ENCODE data around the gene MAN1A1. TPM values are rescaled to one million over a fixed set of nuclear protein-coding genes. Genes with fewer than 3 reads are reported as not detected.

Gene MAN1A1
- total RNA-seq, 1 donor from 2014 or later: 3.0 TPM

DNA sequence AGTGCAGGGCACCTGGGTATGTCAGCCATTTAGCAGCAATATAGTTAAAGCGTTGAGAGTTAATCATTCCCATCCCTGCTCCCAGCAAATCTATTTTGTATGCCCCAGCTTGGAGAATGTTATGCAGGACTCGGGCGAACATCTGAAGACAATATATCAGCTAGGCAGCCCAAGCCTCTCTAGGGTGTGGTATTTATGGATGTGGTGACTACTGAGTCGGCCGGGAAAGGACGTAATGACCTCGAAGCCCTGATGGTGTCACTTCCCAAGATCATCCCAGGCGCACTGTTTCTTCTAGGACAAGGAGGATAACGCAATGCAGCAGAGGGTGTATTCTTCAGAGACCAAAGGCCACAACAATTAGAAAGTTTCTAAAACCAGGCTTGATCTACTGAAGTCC is 207.5 kb downstream of the MAN1A1 start:
- no peak for DNase-seq (ENCODE audit: low read depth, low spot score)
- H3K9me3 Mint-ChIP-seq: no peaks in the 10 kb centered on the region
- no peak overlapping the region for H3K27ac Mint-ChIP-seq (ENCODE audit: unreplicated experiment)
- H3K4me3 Mint-ChIP-seq: no peak overlapping the region
- H3K27me3 Mint-ChIP-seq (ENCODE audit: low read depth): no peaks in the 10 kb centered on the region
- H3K4me1 Mint-ChIP-seq: no peaks in the 10 kb centered on the region
- no peaks in the 10 kb centered on the region for H3K36me3 Mint-ChIP-seq (ENCODE audit: low read depth)
- TF ChIP-seq, protein P1, sequence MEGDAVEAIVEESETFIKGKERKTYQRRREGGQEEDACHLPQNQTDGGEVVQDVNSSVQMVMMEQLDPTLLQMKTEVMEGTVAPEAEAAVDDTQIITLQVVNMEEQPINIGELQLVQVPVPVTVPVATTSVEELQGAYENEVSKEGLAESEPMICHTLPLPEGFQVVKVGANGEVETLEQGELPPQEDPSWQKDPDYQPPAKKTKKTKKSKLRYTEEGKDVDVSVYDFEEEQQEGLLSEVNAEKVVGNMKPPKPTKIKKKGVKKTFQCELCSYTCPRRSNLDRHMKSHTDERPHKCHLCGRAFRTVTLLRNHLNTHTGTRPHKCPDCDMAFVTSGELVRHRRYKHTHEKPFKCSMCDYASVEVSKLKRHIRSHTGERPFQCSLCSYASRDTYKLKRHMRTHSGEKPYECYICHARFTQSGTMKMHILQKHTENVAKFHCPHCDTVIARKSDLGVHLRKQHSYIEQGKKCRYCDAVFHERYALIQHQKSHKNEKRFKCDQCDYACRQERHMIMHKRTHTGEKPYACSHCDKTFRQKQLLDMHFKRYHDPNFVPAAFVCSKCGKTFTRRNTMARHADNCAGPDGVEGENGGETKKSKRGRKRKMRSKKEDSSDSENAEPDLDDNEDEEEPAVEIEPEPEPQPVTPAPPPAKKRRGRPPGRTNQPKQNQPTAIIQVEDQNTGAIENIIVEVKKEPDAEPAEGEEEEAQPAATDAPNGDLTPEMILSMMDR (conservative IDR thresholded peaks at IDR 0.05): no peak

DNA sequence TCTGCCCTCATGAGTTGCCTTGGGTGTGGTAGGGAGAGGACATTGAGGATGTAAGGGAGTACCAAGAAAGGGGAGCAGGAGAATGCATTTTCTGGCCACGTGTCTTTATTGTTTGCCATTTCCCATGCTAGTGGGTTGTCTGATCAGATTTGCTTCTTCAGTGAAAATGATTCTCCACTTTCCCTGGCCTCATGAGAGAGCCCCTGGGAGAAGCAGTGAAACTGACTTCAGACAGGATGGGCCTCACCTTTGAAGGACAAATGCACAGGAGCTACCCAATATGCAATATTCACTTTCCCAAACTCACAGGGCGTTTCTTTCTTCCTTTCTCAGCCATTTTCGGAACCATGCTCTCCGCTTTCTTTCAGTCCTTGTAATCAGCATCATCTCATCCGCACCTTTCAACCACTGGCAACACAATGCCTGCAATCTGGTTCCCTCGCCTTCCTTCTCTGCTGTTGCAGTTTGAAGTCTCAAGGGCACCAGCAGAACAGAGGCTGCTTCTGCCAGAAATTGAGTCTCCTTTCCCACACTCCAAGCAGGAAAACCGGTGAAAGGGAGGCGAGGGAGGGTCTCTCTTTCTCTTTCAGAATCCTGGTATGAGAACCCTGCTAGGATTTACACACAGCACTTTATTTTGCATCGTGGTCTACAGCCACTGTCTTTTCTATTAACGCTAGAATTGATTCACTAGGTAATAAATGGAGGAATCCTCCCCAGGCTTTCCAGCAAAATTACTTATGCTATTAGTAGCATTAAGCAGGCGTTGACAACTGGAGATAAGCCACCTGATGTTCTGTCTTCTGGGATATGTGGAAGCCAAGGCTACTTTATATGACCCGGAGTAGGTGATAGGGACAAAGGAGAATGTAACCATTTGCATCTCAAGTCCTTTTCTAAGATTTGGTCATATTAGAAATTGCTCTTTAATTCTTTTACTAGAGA is 209.1 kb downstream of the MAN1A1 start:
- Mint-ChIP-seq H3K9me3 (no peaks in the 10 kb centered on the region), H3K36me3 (ENCODE audit: low read depth) (no peaks in the 10 kb centered on the region), H3K4me3 (no peak overlapping the region), H3K27me3 (ENCODE audit: low read depth) (no peaks in the 10 kb centered on the region), H3K4me1 (no peaks in the 10 kb centered on the region), H3K27ac (ENCODE audit: unreplicated experiment) (no peak overlapping the region)
- TF ChIP-seq, protein P1 (conservative IDR thresholded peaks at IDR 0.05): no peak
- DNase-seq (ENCODE audit: low read depth, low spot score): no peak

DNA sequence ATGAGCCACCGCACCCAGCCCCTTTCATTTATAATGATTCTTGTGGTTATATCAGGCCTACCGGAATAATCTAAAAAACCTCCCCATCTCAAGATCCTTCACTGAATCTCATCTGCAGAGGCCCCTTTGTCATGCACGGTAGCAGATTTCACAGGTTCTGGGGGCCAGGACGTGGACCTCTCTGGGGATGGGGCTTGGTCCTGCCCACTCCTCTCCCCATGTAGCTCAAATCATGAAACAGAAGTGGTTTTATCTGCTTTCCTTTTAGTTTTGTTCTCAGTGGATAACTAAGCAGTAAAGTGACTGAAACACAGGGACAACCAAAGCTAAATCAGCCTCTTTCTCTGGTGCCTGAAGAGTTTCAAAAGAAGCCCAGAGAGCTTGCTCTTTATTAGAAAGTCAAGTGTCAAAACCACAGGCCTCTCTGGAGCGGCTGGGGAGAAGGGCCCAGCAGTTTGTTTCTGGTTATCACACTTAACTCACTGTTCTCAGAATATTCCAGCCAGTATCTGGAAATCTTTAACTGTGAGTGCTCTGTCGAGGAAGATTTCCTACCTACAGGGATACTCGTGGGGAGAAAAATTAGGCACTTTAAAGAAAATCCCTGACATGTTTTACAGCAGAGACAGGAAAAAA is 210.5 kb downstream of the MAN1A1 start:
- no peaks in the 10 kb centered on the region for H3K9me3 Mint-ChIP-seq
- no peak for DNase-seq (ENCODE audit: low read depth, low spot score)
- no peaks in the 10 kb centered on the region for H3K36me3 Mint-ChIP-seq (ENCODE audit: low read depth)
- TF ChIP-seq, protein P1 (conservative IDR thresholded peaks at IDR 0.05): no peak
- H3K27me3 Mint-ChIP-seq (ENCODE audit: low read depth): no peaks in the 10 kb centered on the region
- H3K27ac Mint-ChIP-seq (ENCODE audit: unreplicated experiment): no peak overlapping the region
- H3K4me1 Mint-ChIP-seq: no peaks in the 10 kb centered on the region
- H3K4me3 Mint-ChIP-seq: no peak overlapping the region

DNA sequence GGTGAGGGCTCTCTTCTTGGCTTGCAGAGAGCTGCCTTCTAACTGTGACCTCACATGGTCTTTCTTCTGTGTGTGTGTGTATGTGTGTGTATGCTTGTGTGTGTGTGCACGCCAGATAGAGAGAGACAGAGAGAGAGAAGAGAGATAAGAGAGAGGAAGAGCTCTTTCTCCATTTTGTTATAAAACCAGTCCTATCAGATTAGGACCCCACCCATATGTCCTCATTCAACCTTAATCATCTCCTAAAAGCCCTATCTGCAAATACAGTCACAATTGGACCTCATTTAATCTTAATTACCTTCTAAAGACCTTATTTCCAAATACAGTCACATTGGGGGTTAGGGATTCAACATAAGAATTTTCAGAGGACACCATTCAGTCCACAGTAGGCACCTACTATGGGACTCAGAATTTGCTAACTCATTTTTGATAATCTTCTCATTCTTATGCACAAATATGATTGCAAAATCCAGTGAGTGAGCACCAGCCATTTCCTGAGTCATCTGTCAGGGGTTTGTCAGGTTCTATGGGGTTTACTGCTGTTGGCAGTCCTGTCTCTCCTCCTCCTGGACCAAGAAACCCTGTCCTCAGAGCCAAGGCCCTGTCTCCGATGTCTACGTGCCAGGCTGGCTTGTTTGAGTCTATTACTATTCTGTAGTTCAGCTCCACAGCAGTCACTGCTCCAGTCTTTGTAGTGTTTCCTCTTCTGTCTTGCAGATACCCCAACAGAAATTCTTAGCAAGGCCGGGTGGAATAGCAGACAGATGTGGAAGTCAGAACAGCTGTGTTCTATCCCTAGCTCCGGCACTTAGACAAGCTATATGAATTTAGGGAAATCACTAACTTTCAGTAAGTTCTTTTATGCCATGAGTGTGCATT is 212.1 kb downstream of the MAN1A1 start:
- Mint-ChIP-seq H3K36me3 (ENCODE audit: low read depth) (no peaks in the 10 kb centered on the region), H3K27me3 (ENCODE audit: low read depth) (no peaks in the 10 kb centered on the region), H3K4me3 (no peak overlapping the region), H3K9me3 (no peaks in the 10 kb centered on the region), H3K4me1 (no peaks in the 10 kb centered on the region), H3K27ac (ENCODE audit: unreplicated experiment) (no peak overlapping the region)
- TF ChIP-seq, protein P1 (conservative IDR thresholded peaks at IDR 0.05): no peak
- no peak for DNase-seq (ENCODE audit: low read depth, low spot score)

DNA sequence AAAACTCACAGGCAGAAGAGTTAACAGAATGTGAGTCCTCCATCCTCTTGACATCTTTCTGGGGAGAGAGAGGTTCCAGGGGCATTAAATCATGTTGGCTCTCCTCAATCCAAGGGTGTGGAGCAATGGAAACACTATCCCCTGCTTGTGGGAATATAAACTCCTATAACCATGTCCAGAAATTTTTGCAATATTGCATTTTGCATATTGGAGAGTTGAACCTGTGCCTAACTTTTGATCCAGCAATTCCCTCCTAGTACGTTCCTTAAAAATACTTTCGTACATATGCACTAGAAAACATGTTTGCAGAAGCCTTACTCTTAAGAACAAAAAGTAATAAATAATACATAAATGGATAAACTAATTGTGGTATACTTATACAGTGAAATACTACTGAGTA is 214.8 kb downstream of the MAN1A1 start:
- no peak for DNase-seq (ENCODE audit: low read depth, low spot score)
- Mint-ChIP-seq H3K36me3 (ENCODE audit: low read depth) (no peaks in the 10 kb centered on the region), H3K27ac (ENCODE audit: unreplicated experiment) (no peak overlapping the region), H3K4me3 (no peak overlapping the region), H3K9me3 (no peaks in the 10 kb centered on the region), H3K27me3 (ENCODE audit: low read depth) (no peaks in the 10 kb centered on the region), H3K4me1 (no peaks in the 10 kb centered on the region)
- TF ChIP-seq, protein P1 (conservative IDR thresholded peaks at IDR 0.05): no peak

Measured in neural crest cell (in vitro differentiated cells).